ENCODE results near the gene ZSCAN23. TPM values are rescaled to one million over a fixed set of nuclear protein-coding genes. Genes with fewer than 3 reads are reported as not detected.

The ZSCAN23 gene
- total and polyA plus RNA-seq, 9 of the 15 experiments (the other 6 are each of a cell fraction or from before 2014, with no cell fraction given), result 0.05 to 0.29 (median 0.21) TPM; not detected in 1

- peak; percentile 58 for TF ChIP-seq BCOR (IDR thresholded peaks at IDR 0.05)
- peak; percentile 81; the same call in 1 of the 2 replicates for TF ChIP-seq DMBX1 (CRISPR knock-in tag; IDR thresholded peaks at IDR 0.05; ENCODE audit: borderline replicate concordance)
- peak; percentile 87 to 94; a peak in 3 of 4 replicates for TF ChIP-seq SIN3A (IDR thresholded peaks at IDR 0.05; ENCODE audit: borderline replicate concordance in 2 of 2, control insufficient read depth in 1 of 2, low read depth in 2 of 2, low read length in 2 of 2)
- 0 out of 2 replicates have a peak, but pooled peaks have one; percentile 19 for TF ChIP-seq CREB3 (tag; conservative IDR thresholded peaks at IDR 0.05; ENCODE audit: low read depth)
- TF ChIP-seq NFRKB (IDR thresholded peaks at IDR 0.05; ENCODE audit: low read depth), result peak; percentile 98
- TF ChIP-seq ATF1 (CRISPR knock-in tag; IDR thresholded peaks at IDR 0.05), result no peak
- TF ChIP-seq ATF1 (tag; IDR thresholded peaks at IDR 0.05), result peak; percentile 94
- TF ChIP-seq SRSF7 (optimal IDR thresholded peaks at IDR 0.05; ENCODE audit: low read depth, low read length), result no peak
- peak; percentile 20; the same call in 1 of the 2 replicates for TF ChIP-seq CHD2 (IDR thresholded peaks at IDR 0.05; ENCODE audit: low read depth, low read length)
- peak; percentile 77; the same call in 1 of the 2 replicates for TF ChIP-seq ZNF766 (CRISPR knock-in tag; conservative IDR thresholded peaks at IDR 0.05)
- TF ChIP-seq ZNF512 (tag; IDR thresholded peaks at IDR 0.05), result no peak
- TF ChIP-seq ZNF140 (CRISPR knock-in tag; IDR thresholded peaks at IDR 0.05), result no peak
- TF ChIP-seq ZNF77 (CRISPR knock-in tag; IDR thresholded peaks at IDR 0.05), result no peak
- peak; percentile 15 for TF ChIP-seq CBFB (CRISPR knock-in tag; IDR thresholded peaks at IDR 0.05)
- peak; percentile 98 for TF ChIP-seq CC2D1A (IDR thresholded peaks at IDR 0.05)
- TF ChIP-seq MLX (CRISPR knock-in tag; conservative IDR thresholded peaks at IDR 0.05), result peak in 1 of 2 experiments; percentile 12; a peak in 1 of 4 replicates
- peak; percentile 53 for TF ChIP-seq ZNF431 (CRISPR knock-in tag; IDR thresholded peaks at IDR 0.05)
- TF ChIP-seq JUND (IDR thresholded peaks at IDR 0.05; ENCODE audit: borderline replicate concordance, low read depth, low read length), result peak; percentile 80
- no peak; the same call in 2 of the 3 replicates for TF ChIP-seq JUND (tag; IDR thresholded peaks at IDR 0.05; ENCODE audit: borderline replicate concordance, low read depth, low read length)
- peak; percentile 44 for TF ChIP-seq BHLHE40 (IDR thresholded peaks at IDR 0.05; ENCODE audit: low read length)
- TF ChIP-seq ZHX1 (conservative IDR thresholded peaks at IDR 0.05; ENCODE audit: low read length), result peak; percentile 67; the same call in 1 of the 2 replicates
Measured at GRCh38 chr6:28399350-28400121, 43.8 kb downstream of the ZSCAN23 start, which contains the start of gene ZSCAN12 (continued).
